ENCODE measurements around the gene ATP1A3.
A peak's percentile ranks its signal among the peaks of the same experiment; 100 is the strongest.

The ATP1A3 gene

DNA sequence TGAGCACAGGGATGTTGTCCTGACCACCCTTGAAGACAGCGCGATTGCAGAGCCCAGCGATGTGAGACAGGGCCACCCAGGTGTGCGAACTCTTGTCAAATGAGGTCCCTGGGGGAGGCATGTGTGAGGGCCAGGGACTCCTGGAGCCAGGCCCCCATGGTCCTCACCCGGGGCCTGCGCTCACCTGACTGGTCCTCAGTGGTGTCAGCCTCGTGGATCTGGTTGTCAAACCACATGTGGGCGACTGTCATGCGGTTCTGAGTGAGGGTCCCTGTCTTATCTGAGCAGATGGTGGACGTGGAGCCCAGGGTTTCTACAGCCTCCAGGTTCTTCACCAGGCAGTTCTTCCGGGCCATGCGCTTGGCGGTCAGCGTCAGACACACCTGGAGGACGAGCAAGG lies 12.3 kb downstream of the ATP1A3 start:
- no peak for DNase-seq

DNA sequence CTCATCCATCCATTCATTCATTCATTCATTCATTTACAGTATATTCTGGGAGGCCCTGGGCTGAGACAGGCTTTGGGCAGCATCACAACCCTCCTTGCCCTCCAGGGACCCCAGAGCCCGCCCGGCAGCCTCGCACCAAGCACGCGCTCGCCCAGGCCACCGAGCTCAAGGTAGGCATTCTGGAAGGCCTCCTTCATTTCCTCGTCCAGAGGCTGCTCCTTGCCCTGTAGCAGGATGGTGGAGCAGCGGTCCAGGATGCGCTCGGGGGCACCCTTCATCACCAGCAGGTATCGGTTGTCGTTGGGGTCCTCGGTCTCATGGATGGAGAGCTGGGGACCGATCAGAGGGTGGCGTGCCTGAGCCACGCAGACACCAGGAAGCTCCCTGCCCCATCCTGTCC lies 15.6 kb downstream of the ATP1A3 start:
- DNase-seq, result no peak

DNA sequence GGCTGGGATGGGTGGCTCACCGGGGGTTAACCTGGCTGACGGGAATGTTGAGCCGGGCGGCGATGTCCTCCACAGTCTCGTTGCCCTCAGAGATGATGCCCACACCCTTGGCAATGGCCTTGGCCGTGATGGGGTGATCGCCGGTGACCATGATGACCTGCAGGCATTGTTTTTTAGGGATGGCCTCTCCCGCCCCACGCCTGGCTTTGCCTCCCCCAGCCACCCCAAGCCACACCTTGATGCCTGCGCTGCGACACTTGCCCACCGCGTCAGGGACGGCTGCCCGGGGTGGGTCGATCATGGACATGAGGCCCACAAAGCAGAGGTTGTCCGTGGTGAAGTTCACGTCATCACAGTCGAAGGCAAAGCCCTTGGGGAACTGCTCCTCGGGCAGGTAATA lies 16.1 kb downstream of the ATP1A3 start:
- no peak for DNase-seq

DNA sequence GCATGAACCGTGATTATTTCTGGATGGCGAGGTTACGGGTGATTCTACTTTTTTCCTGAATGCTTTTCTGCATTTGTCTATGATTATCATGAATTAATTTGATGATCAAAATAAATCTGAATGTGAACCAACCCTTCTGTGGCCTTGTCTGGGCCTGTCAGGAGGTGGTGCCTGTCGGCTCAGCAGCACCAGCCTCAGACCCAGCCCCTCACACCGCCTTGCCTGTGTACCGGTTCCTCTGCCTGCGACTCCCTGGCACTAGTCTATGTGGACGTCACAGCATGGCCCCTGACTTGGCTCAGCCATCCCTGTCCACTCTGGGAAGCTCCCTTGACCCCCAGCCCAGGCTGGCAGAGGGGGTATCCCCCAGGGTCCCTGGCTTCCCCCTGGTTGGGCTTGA lies 19.4 kb downstream of the ATP1A3 start:
- no peak for DNase-seq

DNA sequence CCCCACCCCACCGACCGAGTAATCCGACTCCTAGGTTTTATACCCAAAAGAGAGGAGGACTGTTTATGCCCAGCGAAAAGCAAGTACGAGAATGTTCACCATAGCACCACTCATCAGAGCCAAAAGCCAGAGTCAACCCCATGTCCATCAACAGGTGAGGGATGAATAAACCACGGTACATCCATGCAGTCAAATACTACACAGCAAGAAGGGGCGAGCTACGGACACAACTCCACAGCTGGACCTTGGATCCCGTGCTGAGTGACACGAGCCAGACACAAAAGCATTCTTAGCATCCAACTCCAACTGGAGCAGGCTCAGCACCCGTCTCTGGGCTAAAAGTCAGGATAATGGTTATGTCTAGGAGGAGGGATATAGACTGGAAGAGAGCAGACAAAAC lies 22.7 kb downstream of the ATP1A3 start:
- no peak for DNase-seq

DNA sequence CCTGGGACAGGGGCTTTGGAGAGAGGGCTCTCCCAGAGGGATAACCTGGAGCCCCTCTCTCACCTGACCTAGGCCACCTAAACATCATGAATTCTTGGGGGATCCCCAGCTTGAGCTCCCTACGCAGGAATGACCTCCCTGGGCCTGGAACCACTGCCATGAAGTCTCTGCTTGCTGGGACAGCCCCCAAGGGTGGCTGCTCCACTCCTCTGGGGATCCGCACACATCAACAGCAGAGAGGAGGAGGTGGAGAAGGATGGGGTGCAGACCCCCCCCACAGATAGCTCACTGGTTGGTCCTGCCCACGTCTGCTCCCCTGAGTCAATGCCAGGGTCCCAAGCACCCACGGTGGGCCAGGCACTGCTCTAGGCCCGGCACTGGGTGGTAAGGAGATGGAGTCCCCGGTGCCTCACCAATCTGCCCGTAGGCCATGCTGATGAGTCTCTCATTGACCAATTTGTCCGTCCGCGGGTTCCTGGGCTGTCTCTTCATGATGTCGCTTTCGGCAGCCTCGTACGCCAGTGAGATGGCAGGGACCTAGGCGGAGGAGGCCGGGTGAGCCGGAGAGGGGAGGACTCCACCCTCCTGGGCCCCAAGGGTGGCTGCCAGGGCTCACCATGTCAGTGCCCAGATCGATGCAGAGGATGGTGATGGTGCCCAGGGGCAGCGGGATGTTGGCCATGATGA lies 24.1 kb downstream of the ATP1A3 start:
- no peak for DNase-seq

DNA sequence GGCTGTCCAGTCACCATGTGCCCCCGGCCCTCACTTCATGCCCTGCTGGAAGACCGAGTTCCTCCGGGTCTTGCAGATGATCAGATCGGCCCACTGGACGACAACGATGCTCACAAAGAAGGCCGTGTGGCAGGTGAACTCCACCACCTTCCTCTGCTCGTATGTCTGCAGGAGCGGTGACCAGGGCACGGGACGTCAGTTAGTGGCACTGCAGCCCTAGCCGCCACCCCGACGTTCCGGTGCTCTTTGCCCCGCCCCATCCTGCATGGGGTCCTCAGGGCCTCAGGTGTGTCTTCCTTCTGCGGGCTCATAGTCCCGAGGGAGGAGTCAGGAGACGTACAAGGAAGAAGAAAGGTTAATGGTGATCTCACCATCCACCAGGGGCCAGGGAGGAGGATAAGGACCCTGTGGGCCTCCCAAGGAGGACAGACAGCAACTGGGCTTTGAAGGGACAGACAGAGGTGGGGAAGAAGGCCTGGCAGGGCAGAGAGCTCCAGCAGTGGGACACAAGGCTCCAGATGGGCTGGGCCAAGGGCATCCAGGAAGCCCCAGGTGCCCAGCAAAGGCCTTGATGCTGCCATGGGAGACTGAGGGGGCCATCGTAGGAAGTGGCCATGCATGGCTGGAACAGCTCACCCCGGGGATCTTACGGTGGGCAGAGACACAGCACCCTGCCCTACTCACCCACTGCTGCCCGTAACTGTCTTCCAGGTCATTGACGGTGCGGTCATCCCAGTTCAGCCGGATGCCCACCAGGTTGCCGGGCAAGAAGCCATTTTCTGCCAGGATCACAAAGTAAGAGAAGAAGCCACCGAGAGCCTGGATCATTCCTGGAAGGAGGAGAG lies 25.1 kb downstream of the ATP1A3 start:
- DNase-seq, result no peak

DNA sequence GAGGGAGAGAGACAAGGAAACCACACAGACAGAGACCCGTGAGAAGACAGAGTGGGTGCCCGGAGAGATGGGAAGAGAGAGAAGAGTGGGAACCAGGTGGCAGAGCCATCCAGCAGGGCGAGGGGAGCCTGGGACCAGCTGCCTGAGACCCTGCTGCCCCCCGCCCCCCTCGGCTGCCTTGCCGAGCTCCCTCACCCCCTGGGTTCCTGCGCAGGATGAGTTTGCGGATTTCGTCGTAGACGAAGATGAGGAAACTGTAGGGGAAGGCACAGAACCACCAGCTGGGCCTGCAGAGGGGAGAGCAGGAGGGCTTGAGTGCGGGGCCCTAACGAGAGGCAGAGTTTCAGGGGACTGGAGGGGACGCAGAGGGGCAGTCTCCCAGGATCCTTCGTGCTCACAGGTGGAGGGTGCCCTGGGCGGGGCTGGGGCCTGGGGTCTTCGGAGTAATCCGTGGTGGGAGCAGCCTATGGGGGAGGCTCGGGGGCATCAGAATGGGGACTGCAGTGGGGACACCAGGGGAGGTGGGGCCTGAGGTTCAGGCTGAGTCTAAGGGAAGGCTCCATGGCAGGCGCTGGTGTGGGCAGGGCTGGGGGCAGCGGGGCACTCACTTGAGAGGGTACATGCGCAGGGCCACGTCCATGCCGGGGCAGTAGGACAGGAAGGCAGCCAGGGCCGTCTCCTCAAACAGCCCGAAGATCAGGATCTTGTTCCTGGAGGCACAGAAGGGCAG lies 26.8 kb downstream of the ATP1A3 start:
- no peak for DNase-seq

DNA sequence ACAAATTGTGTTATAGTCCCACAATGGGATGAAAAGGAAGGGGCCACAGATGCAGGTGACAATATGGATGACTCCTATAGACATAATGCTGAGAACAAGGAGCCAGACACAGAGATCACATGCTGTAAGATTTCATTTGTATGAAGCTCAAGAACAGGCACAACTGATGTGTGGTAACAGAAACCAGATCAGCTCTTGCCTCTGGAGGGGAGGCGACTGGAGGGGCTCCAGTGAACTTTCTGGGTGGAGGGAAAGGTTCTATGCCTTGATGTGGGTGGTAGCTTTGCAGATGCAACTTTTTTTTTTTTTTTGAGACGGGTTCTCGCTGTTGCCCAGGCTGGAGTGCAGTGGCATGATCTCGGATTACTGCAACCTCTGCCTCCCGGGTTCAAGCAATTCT lies 28.9 kb downstream of the ATP1A3 start:
- DNase-seq, result no peak

DNA sequence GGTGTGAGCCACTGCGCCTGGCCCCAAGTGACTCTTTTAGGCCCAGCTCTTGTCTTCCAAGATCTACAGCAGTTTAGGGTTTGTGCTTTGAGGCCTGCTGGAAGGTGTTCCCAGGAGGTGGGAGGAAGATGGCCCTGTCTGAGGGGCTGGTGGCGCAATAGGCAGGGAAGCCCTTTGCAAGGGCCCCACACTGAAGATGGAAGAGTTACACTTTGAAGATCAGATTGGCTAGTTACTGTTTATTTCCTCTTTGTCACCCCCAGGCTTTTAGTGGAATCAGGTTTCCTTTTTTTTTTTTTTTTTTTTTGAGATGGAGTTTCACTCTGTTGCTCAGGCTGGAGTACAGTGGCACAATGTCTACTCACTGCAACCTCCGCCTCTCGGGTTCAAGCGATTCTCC lies 33.1 kb downstream of the ATP1A3 start:
- DNase-seq, result no peak

DNA sequence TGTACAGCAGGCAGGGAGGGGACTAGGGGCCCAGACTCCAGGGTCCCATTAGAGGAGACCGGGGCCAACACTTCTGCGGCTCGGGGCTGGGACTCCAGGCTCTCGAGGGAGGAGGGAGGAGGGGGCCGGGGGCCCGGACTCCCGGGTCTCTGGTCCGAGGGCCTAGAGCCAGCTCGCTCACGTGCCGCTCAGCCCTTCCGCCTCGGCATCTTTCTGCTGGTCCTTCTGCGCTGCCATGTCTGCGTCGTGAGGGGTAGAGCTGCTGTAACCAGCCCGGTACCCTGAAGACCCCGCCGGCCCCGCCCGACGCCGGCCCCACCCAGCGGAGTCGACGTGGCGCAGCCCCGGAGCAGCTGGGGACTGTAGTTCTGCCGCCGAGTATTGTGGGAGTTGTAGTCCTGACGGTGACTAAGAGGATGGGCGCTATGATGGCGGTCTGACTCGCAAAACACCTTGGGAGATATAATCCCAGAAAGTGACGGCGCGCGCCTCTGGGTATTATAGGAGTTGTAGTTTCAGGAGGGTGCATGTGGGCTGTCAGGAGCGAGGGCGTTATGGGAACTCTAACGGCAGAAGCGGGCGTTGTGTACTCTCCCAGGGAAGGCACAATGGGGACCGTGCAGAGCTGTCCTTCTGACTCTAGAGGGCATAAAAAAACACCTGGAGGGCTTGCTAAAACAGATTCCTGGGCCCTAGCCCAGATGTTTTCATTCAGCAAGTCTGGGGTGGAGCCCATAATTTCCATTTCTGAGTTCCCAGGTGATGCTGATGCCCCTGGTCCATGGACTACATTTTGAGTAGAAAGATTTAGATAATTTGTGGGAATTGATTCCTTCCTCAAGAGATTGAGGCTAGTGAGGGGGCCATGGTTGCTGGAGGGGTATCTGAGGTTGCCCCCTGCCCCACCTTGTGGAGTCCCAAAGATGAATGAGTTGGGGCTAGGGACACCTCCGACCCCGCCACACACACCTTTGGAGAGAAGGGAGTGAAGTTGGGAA lies 34.7 kb downstream of the ATP1A3 start, which contains the start of gene RABAC1:
Gene RABAC1 (minus strand): TSS at position 266 of the 998 bp plus-strand sequence. CDS start 29 bp downstream, at position 237.
- peak; percentile 84 to 85 for DNase-seq

DNA sequence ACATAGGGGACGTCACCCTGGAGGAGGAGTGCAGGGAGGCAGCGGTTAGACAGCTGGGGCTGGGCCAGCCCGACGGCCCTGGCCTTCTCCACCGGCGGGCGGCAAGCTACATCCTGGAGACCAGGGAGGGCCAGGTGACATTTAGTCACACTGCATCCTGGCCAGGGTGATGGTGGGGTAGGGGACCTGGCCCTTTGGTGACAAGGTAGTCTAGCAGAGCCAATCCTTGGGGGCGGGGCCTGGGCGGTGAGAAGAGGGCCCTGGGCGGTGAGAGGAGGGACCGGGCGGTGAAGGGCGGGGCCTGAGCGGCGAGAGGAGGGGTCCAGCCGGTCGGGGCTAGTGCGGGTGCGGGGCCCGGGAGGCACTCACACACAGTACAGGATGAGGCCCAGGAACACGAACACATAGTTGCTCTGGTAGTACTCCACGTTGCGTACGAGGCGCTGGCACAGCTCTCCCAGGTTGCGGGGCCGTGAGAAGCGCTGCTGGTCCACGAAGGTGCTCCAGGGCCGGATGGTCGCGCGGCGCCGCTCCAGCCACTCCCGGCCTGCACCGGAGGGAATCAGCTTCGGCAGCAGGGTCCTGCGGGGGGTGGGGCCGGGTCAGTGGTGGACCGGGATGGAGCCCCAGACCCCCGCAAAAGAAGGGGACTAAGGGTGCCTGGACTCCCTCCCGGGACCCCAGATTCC lies 35.5 kb downstream of the ATP1A3 start:
- DNase-seq, result peak; percentile 78 to 80

DNA sequence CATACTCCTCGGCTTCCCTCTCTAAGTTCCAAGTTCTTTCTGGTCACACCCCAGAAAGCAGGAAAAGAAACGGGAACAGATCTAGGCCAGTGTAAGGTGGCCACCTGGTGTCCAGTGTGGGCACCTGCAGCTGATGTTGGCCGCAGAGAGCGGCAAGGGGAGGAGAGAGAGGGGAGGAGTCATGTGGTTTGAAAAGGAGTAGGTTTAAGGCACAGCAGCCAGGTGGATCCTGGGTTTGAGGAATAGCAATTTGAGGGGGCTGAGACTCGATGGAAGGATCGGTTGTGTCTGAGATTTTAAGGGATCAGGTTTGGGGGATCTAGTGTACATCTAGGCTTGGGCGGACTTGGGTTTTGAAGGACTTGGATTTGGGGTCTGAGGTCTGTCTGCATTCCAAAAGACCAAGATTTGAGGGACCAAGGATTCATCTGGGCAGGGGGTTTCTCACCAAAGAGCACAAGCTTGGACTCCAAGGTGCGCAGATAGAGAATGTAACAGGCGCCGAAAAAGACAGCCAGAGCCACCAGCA lies 36.1 kb downstream of the ATP1A3 start:
- DNase-seq, result no peak

DNA sequence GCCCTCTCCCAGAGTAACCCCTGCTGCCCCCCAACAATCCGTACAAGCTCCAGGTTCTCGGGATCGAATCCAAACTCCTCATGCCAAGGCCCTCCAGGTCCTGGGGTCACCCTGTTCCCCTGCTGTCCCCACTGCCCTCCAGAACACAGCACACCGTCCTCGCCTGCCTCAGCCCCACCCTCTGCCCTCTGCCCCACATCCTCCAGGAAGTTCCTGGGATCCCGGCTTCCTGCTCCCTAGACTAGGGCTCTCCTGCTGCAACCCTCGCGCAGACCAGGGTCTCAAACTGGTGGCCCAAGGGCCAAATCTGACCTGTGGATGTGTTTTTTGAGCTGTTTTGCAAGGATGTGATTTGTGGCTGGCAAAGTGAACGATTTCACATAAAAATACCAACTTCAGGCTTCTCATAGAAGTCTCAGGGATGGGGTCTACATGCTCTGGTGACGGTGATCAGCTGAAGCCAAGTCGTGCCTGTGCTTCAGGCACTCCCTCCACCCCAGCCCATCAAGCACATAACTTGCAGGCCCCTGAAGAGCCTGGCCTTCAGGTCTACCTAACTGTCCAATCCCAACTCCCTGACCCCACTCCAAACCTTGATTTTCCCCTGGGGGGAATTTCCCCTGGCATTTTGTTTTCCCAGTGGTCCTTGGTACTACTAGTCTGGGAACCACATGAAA lies 36.7 kb downstream of the ATP1A3 start:
- no peak for DNase-seq

DNA sequence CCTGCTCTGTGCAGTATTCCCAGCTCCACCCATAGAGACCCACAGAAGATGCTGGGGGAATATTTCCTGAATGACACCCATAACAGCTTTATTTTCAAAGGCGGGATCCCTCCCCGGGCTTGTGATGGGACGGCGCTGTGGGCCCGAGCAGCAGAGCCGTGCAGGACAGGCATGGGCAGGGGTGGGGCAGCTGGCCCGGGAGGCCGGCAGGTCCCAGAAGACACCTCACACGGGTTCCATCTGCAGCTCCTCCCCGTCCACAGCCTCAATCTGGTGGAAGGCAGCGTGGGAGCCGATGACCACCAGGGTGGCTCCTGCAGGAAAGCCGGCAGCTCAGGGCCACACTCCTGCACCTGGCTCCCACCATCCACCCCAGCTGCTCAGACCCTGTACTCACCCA lies 37.4 kb downstream of the ATP1A3 start:
- no peak for DNase-seq

DNA sequence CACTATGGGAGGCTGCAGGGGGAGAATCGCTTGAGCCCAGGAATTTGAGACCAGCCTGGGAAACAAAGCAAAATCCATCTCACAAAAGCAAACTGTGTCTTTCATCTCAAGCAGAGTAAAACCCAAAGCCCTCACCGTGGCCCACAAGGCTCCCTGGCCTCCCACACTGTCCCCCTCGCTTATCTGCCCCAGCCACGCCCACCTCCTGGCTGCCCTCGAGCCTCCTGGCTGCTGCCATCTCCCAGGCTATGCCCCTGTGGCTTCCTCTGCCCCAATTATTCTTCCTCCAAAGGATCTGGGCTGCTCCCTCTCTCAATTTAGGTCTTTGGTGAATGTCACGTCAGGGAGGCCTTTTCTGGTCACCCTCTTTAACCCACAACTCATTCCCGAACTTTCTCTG lies 38.5 kb downstream of the ATP1A3 start:
- no peak for DNase-seq

DNA sequence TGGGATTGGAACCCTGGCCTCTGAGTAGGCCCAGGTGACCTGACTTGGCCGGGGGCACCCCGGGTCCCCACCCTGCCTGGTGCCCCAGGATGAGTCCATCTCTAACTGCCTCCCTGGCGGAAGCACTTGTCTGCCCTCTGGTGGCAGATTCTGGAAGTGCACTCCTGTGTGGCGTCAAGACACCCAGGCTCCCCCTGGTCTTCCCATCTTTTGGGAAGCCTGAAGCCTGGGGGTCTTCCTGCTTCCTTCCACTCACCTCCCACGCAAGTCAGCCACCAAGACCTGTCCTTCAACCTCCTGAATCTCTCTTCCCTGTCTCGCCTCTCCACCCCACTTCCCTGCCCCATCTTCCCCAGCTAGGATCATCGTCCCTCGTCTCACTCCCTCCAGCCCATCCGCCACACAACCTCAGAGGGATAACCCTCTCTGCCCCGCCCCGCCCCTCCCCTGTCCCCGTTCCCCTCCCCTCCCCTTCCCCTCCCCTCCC lies 42.3 kb downstream of the ATP1A3 start:
- peak; percentile 88 to 91 for DNase-seq

DNA sequence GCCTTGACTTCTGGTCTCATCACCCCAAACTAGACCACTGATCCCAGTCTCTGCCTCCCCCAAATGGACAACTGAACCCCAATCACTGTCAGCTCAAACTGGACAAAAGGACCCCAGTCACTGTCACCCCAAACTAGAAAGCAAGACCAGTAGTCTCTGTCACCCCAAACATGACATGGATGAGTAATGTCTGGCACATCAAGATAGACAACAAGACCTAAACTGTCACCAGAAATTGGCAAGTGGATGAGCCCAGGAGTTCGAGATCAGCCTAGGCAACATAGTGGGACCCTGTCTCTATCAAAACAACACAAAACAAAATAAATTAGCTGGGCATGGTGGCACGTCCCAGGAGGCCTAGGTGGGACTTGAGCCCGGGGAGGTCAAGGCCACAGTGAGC lies 46.9 kb downstream of the ATP1A3 start:
- no peak for DNase-seq

DNA sequence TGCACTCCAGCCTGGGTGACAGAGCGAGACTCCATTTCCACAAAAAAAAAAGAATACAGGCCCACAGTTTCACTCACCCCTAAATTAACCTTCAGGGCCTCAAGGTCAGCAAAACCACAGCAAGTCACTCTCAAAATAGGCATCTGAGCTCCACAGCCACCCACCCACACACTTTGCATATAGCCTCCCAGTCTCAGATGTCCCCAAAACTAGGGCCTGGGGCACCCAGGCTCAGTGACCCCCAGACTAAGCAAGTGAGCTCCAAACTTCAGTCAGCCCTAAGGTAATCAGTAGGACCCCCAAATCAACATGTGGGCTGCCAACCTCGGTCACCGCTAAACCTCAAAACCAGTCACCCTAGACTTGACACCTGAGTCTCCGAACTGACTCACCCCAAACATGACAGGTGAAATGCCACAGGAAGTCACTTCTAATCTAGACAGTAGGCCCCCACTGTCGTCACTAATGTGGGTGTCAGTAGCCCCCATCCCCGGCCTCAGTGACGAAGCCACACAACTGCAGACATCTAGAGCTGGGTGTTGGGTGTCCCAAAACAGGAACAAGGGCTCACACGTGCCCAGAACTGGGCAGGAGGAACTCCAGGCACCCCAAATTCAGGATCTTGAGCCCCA lies 48.8 kb downstream of the ATP1A3 start:
- DNase-seq, result peak; percentile 84 to 88

DNA sequence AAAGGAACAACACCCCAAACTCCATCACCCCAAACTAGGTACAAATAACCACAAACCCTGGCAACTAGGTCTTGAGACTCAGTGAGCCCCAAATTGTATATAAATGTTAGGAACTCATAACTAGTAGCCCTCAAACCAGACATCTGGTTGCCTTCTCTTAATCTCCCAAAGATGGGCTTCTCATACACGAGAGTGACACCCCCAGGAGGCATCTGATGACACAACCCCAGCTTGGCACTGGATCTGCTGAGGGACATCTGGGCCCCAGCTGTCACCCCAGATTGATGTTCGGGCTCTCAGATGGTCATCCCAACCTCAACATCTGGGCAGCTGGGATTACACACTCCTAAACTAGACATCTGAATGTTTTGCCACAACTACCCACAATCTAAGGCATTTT lies 49.7 kb downstream of the ATP1A3 start:
- no peak for DNase-seq
